HS-5 (cell line): ENCODE measurements around the gene NSD2.

Experiments
- DNase-seq: peaks from one replicate; pipeline ENCODE4 v3.0.0-alpha.2; 2012; ENCODE audit warnings: low read depth

The NSD2 gene

DNA sequence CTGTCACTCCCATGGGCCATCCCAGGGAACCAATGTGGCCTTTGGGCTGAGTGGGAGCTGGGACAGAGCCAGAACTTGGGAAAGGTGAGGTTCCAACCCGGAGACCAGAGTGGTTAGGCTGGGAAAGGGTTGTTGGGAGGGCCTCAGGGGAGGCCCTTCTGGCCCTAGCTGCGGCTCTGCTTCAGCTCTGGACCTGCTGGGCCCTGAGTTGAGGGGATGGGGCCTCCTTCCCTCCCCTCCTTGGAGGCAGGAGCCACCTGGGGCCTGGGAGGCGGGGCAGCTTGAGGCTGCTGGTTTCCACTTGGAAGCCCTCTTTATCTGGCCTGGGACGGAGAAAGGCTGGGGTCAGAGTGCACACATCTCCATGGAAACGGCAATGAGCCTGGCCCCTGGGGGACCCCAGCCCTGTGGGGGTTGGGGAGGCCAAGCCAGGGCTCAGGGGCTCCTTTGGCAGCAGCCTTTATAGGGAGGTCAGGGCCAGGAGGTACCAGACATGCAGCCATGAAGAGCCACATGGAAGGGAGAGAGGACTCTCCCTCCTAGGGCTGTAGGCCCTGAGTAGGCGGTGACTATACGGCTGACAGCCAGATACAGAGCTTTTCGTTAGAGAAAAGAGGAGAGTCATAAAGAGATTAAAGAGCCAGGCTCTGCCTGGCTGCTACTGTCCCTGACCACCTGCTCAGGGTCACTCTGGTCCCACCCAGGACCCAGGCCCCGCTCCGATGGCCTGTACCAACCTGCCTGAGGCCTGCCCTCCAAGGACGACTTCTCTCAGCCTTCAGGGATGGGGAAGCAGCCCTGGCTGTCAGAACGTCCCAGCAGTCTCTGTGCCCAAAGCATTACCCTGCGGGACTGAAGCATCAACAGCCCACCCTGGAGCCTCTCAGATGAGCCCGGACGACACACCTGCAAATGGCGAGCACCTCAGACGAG lies 6.9 kb upstream of the NSD2 start:
- DNase-seq: no peak

DNA sequence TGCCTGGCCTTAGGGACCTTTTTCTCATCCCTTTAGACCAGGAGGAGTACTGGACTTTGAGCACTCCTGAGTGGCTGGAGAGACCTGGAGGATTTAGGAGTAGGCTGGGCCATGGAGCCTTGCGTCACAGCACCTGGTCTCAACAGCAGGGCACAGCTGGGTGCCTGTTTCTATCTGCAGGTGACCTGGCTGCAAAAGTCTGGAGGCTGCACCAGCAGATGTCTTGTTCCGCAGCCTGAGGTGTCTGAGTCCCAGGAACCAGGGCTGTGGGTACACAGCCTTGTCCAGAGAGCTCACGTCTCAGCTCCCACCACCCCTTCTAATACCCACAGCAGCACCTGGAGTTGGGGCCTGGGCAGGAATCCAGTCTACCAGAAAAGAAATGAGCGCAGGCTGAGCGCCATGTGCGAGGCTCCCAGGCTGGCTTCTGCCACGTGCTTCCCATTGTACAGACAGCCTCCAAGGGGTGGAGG lies 5.0 kb upstream of the NSD2 start:
- DNase-seq: no peak

DNA sequence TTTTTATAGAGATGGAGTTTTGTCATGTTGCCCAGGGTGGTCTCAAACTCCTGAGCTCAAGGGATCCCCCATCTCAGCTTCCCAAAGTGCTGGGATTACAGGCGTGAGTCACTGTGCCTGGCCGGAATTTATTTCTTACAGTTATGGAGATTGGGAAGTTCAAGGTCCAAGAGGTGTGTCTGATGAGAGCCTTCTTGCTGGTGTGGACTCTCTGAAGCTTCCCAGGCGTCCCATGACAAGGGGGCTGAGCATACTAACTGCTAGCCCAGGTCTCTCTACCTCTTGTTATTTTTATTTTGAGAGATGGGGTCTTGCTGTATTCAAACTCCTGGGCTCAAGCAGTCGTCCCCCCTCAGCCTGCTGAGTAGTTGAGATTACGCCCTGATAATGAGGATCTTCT lies 2.9 kb upstream of the NSD2 start:
- no peak for DNase-seq

DNA sequence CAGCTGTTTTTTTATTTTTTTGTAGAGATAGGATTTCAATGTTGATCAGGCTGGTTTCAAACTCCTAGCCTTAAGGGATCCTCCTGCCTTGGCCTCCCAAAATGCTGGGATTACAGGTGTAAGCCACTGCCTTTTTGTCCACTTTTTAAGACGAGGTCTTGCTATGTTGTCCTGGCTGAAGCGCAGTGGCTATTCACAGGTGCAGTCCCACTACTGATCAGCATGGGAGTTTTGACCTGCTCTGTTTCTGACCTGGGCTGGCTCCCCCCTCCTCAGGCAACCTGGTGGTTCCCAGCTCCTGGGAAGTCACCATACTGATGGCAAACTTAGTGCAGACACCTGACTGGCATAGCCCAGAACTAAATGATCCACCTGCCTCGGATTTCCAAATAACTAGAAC lies 2.3 kb upstream of the NSD2 start:
- DNase-seq: no peak

DNA sequence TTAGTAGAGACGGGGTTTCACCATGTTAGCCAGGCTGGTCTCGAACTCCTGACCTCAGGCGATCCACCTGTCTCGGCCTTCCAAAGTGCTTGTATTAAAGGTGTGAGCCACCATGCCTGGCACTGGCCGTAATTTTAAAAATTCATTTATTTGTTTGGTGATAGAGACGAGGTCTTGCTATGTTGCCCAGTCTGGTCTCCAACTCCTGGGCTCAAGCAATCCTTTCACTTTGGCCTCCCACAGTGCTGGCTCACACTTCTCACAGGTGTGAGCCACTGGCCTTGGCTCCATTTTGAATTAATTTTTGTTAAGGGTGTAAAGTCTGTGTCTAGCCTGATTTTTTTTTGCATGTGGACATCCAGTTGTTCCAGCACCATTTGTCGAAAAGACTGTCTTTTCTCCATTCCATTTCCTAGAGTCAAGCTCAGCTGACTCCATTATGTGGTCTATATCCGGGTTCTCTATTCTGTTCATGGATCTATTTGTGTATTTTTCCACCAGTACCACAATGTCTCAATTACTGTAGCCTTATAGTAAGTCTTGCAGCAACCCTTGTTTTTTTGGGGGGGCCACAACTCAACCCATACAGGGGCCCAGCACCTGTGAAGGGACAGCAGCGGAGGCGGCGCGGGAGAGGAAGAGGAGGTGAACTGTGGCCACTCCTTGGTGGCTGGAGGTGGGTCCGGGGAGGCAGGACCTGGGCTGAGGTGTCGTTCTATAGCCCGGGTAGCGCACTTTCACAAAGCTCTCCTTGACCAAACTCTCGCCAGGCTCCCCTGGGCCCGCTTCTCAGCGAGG lies 1.5 kb upstream of the NSD2 start:
- DNase-seq: no peak

DNA sequence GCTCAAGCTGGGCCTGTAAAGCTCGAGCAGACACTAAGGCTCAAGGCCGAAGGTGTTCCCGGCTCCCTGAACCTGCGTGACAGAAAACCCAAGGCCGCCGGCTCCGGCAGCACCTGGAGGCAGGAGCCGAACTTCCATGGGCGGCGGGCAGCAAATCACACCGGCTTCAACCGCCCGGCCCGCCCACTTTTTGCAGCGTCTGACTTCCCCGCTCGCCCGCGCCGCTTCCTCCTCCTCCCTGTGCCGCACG lies 940 bp upstream of the NSD2 start:
- DNase-seq: peak; percentile 35

DNA sequence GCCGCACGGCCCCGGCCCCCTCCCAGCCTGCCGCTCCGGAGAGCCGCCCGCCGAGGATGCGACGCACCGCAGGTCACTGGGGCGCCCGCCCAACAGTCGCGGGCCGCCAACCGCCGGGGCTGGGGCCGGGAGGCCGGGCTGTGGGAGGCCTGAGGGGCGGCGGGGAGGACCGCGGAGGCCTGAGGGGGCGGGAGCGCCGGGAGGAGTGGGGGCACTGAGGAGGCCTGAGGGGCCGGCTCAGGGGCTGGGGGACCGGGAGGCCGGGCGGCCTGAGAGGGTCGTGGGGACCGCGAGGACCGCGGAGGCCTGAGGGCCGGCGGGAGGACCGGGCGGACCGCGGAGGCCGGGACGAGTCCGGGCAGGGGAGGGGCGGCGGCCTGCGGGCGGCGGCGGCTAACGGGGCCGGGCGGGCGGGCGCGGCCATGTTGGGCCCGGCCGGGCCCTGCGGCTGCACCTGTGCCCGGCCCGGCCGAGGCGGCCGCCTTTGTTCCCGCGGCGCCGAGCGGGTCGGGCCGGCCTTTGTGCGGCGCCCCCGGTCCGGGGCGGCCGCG lies 353 bp downstream of the NSD2 start:
- DNase-seq: no peak

DNA sequence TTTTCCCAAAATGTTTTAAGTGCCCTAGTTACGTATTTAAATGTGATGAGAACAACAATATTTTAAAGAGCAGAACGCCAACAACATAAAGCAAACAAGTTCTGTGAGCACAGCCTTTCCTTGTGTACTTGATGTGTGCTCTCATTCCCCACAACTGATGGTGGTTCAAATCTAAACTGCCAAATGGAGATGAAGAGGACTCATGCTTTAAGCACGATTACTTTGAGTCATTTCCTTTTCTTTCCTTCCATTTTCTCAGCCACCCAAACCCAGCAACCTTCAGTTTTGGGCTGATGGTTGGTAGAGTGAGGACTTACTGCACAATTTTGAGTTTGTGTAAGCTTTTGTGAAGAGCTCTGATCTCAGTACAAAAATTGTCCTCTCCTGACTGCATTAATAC lies 1.7 kb downstream of the NSD2 start:
- DNase-seq: peak; percentile 69

DNA sequence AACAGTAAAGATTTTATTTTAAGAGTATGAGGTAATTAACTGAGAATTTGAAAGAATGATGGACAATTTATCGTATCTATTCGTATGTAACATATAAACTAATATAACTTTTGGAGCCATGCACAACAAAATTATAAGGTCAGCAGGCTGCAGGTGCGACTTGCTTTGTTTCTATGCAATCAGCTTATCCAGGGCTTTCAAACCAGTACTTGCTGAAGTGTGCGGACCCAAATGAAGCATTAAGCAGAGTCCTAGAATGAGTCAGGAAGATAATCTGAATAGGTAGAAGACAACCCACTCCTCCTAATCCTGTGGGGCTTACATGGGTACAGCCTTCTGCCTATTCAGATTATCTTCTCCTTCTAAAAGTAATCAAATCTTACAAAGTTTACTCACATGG lies 2.1 kb downstream of the NSD2 start:
- DNase-seq: no peak

DNA sequence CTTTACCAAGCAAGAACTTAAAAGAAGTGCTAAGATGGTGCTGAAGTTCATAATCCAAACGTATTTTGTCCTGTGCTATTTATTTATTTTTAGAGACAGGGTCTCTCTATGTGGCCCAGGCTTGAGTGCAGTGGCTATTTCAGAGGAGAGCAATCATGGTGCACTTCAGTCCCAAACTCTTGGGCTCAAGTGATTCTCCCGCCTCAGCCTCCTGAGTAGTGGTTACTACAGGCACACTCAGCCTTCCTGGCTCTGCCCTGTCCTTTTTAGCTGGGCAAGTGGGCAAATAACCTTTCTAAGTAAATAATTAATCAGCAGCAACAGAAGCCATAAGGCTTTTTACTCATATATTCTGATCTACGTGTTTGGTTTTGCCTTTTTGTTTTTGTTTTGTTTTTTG lies 2.6 kb downstream of the NSD2 start:
- DNase-seq: no peak

DNA sequence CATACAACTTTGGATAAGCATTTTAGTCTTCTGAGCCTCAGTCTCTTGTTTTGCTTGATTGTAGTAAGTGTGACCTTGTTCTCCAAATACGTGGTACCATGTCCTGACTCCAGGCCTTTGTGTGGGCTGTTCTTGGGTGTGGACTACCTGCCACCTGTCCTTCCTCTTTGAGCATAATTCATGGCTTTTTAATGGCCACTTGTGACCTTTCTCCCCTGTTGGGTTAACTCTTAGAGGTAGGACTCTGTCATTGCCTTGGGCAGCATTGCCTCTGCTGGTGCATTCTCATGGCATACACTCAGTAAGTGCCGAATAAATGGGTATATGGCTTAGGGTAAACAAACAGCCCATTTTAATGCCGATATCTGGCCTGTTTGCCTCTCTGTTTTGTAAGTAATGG lies 3.0 kb downstream of the NSD2 start:
- DNase-seq: no peak

DNA sequence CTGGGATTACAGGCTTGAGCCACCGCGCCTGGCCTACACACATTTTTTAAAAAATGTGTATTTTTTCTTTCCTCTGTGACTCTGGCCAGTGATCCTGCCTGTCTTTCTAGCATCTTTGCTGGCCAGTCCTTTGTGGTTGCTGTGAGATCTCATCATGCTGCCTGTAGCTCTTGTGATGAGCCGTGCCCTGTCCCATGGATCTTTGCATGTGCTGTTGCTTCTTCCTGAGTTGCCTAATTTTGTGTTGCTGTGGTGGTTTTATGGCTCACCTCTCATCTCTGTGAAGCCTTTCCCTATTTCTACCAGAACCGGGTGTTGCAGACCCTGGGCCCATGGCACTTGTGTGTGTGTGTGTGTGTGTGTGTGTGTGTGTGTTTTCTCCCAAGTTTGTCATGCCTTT lies 8.3 kb downstream of the NSD2 start:
- DNase-seq: no peak

DNA sequence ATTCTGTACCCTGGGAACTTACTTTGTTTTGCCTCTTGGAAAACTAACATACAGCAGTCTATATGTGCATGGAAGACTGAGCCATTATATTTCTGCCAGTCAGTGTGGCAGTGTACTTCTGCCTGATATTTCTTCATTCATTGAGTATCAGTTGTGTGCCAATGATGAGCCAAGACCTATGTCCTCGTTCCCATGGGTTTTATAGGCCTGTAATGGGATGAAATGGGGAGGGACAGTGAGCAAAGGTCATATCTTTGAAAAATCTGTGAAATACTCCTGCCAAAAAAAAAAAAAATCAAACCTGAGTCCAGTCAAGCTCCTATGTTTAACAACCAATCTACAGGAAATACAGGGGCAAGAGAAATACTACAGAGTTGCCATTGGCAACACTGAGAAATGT lies 9.1 kb downstream of the NSD2 start:
- no peak for DNase-seq

DNA sequence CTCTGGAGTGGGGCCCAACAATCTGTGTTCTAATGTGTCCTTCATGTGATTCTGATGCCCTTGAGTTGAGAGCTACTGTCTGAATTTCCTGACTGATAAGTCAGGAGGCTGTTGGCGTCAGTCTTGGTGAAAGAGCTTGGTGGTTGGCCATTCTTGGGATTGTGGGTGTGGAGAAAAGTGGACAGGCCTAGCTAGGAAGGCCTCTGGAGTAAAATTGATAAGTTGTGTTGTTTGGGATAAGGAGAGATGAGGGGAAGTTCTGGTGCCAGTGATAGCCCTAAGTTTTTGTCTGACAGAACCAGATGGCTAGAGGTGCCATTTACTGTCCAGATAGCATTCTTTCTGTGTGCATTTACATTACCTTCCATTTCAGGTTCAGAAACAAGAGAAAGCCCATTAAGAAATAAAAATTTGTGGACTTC lies 11.7 kb downstream of the NSD2 start:
- no peak for DNase-seq

DNA sequence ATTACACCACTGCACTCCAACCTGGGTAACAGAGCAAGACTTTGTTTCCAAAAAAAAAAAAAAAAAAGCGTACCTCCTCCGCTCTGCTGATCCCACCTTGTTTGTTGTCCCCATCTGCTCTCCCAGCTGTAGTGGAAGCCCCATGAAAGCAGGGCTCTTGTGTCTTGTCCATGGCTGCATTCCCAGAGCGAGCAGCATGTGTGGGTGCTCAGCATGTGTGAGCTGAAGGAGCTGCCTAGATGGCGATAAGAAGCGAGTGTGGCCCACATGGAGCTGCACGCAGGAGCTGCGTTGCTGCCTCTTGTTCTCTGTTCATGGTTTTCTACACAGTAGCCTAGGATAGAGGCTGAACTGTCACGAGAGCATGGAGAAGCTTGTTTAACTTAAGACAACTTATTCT lies 12.4 kb downstream of the NSD2 start:
- DNase-seq: no peak

DNA sequence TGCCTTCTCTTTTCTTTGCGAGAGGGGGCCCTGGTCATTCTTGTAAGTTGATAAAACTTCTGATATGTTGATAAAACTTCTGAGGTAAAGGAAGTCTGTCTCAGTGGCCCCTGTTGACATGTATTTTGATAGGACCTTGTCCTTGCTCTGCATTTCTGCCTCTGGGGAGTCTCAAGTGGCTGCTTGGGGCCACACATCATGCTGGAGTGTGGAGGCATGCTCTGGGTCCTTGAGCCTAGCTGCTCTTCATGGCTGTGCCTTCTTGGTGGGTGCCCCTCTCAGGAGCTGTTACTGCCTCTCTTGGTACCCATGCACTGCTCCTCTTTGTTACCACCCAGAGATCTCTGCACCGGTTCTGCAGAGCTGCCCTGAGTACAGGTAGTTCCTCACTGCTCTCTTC lies 14.2 kb downstream of the NSD2 start:
- DNase-seq: no peak

DNA sequence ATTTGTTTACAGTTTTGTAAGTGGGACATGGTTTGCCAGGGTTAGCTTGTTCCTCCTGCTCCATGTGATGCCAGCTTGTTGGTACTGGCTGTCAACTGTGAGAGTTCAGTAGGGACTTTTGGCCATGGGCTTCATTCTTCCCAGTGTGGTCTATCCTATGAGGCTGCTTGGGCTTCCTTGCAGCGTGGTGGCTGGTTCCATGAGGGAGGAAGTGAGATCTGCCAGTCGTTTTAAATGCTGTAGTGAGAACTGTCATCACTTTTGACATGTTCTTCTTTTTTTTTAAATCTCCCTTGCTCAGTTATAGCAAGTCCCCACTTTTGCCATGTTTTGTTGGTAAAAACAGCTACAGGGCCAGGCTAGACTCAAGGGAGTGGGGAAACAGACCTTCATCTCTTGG lies 15.9 kb downstream of the NSD2 start:
- DNase-seq: no peak

DNA sequence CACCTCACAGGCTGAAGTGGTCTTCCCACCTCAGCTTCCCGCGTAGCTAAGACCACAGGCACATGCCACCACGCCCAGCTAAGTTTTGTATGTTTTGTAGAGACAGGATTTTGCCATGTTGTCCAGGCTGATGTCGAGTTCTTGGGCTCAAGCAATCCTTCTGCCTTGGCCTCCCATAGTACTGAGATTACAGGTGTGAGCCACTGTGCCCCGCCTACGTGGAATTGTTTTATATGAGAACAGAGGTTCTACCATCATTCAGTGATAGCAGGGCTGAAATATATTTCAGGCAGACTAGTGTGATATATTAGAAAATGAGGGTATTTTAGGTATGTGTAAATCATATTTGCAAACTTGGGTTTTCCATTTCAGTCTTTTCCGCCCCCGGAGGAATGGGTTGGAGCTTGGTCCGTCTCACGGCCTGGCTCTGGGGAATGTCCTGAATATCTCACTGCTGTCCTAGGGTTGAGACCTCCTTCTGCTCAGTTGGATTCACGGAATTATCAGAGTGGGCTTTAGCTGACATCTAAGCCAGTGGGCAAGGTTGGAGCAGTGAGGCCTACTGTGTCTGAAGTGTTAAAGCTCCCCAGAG lies 19.9 kb downstream of the NSD2 start:
- DNase-seq: no peak

DNA sequence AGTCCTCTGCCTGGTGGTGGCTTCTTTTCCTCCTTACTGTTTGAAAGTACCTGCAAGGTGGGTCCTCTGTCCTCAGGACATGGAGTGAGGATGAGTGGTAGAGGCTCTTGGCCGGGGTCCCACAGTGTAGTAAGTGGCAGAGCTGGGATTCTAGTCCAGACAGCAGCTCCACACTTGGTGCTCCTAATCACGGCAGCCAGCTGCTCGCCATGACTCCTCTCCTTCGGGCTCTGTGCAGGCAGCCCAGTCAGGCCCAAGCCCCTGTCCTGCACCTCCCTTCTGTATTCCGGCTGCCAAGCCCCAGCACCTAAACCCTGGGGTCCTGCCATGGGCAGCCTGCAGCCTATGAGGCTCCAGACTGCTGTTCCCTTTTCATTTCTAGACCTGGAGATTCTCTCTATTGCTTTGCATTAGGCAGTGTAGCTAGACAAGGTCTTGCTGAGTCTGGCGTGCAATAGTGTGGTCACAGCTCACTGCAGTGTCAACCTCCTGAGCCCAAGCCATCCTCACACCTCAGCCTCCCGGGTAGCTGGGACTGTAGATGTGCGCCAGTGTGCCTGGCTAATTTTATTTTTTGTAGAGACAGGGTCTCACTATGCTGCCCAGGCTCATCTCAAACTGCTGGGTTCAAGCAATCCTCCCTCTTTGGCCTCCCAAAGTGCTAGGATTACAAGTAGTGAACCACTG lies 24.9 kb downstream of the NSD2 start:
- no peak for DNase-seq

DNA sequence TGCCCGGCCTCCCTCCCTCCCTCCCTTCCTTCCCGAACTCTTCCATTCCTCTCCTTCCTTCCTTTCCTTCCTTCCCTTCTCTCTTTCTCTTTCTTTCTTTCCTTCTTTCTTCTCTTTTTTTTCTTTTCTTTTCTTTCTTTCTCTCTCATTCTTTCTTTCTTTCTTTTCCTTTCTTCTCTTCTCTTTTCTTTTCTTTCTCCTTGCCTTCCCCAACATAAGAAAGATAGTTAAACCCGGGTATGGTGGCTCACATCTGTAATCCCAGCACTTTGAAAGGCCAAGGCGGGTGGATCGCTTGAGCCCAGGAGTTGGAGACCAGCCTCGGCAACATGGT lies 25.4 kb downstream of the NSD2 start:
- no peak for DNase-seq

DNA sequence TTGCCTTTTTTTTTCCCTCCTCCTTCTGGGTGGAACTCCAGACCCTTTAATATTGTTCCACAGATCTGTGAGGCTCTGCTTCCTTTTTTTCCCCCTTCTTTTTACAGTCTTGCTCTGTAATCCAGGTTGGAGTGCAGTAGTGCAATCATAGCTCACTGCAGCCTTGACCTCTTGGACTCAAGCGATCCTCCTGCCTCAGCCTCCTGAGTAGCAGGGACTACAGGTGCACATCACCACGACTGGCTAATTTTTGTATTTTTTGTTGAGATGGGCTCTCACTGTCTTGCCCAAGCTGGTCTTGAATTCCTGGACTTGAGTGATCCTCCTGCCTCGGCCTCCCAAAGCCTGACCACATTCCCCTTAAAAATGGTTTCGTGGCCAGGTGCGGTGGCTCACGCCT lies 26.8 kb downstream of the NSD2 start:
- no peak for DNase-seq

DNA sequence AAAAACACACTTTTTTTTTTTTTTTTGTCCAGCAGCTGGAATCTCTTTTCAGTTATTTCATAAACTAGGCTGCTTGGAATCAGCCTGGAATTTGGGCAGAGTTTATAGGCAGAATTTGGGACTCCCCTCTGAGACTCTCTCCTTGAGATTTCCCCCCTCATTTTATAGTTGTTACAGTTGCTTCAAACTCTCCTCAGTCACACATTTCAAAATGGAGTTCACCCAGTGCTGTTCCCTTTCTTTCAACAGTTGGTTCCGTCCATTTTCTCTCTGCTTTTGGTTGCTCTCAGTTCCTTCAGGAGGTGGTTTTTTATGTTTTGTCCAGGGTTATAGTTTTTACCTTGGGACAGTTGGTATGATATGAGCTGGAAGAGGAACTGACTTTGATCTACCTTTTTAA lies 27.5 kb downstream of the NSD2 start:
- DNase-seq: no peak
